GM18870 (cell line): Measurements from ENCODE around the gene LMNA.
"Not testable (repeated sequence)": the region's sequence is repeated elsewhere in the genome, so short reads cannot be mapped to it uniquely, and the experiment has no call there.

Source experiments
- ATAC-seq: cut with Tn5 transposase; IDR thresholded peaks from one replicate; pipeline ENCODE4 v1.9.1; 2021; ENCODE audit warnings: moderate library complexity; ENCODE audit not compliant: unreplicated experiment

Gene LMNA

DNA sequence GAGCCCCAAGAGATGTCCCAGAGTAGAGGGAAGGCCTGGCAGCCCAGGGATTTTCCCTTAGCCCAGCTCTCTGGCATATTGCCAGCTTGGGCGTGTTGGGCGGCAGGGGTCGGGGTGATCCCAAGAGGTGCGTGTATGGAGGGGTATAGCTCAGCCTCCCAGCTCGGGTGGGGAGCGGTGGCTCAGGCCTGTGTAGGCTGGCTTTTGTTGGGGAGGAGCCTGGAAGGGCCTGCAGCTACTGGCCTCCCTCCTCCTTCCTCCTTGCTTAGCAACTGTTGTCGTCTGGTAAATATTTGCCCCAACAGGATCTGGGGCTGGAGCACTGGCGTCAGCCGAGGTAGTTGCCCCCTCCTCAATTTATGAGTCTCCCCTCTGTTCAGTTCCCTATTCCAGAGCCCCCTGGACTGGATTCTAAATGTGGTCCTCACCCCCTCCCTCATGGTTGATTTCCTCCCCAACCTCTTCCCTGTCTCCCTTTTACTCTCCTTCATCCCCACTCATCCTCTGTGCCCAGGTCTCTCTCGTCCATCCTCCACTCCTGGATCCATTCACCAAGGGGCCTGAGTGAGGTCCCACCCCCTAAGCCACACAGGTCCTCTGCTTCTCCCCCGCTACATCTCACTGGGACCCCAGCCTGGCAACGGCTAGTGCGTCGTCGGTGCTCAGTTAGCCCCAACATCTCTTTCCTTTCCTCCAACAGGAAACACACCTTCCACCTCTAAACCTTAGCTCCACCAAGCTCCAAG is 10.3 kb upstream of the LMNA start:
- no peak for ATAC-seq

DNA sequence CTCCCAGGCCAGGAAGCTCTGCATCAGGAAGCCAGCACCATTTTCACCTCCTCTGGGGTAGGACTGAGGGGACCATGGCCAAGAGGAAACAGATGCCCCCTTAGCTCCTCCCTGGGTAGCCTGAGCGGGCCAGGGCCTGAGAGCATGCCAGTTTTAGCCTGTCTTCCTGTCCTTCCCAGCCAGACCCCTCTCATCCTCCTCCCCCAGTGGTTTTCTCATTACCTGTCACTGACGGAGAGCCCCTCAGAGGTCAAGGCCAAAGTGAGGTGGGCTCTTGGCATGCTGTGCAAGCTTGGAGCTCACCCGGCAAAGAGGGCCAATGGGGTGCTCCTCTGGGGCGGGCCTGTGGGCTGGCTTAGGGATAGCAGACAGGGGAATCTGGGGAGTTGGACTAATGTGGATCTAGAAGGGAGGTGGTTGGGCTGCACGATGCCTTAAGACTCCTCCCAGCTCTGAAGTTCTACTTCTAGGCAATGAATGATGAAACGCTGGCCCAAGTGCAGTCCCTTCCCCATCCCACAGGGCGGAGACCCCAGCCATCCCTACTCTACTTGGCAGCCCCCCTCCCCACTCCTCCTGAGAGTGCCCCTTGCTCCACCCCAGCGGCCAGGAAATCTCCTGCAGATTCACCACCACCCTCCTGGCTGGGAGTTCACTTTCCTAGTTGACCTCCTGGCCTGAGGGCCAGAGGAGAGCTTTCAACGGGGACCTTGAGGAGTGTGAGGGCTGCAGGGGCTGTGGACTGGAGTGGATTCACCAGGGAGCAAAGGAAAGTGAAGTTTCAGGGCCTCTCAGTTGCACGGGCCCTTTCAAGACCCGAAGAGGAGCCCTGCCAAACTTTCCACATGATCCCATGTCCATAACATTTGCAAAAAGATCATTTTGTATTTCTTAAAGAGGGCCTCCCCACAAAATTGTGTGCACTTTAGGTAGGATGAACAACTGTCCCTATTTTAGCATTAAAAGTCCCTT is 9.4 kb upstream of the LMNA start:
- ATAC-seq = no peak

DNA sequence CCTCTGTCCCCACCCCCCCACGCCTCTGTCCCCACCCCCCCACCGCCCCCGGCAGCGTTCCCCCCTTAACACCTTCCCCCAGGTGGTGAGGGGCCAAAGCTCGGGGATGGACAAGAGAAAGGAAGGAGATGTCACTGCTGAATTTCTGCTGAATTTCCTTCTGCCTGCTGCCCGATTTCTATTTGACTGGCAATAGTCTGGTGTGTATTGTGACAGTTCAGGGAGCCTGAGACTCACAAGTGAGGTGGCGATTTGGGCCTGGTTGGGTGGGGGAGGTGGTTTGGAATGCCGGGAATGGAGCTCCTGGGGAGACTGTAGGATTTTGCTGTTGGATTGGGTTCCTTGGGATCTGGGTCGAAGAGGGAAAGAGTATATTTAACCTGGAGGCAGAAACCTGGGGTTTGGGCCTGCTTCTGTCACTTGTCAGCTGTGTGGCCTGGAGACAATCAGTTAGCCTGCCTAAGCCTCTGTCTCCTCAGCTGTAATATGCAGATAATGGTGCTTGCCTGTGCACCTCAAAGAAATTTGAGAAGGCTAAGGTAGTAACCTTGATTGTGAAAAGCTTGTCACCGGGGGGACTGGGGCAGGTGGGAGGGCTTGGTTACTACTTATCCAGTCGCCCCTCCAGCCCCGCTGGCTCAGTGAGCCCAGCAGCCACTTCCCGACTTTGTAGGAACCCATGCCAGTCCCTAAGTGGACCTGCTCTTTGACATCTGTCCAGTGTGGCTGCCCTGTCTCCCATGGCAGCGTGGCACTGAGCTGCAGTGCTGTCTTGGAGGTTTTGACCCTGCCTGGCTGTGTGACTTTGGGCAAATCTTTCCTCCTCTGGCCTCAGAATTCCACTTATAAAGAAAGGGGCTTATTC is 7.7 kb upstream of the LMNA start:
- ATAC-seq = no peak

DNA sequence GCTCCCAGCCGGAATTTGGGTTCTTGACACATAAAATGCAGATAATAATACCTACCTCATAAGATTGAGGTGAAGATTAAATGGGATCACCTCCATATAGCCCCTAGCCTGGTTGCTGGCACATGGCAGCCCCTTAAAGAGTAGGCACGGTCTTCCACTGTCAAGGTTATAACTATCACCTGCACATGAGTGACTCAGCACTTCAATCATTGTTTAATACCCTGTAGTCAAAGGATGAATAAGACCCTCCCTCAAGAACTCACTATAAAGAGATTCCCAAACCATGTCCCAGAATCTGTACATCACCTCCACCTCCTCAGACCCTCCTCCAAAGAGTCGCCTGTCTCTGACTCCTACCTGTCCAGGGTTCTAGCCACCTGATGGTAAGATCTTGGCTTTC is 6.5 kb upstream of the LMNA start:
- no peak for ATAC-seq

DNA sequence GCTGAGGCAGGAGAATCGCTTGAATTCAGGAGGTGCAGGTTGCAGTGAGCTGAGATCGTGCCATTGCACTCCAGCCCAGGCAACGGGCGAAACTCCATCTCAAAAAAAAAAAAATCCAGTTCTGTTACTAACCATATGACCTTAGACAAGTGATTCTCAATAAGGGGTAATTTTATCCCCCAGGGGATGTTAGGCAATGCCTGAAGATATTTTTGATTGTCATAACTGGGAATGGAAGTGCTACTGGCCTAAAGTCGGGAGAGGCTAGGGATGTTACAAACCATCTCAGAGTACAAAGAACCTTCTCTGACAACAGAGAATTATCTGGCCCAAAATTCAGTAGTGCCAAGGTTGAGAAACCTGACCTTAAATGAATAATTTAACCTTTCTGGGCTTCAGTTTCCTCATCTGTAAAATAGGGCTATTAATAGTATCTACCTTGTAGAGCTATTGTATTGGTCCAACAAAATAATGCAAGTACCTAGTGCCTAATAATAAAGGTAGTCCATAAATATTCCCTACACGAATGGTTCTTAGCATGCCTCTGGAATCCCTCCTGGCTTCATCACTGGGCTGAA is 5.8 kb upstream of the LMNA start:
- ATAC-seq = no peak

DNA sequence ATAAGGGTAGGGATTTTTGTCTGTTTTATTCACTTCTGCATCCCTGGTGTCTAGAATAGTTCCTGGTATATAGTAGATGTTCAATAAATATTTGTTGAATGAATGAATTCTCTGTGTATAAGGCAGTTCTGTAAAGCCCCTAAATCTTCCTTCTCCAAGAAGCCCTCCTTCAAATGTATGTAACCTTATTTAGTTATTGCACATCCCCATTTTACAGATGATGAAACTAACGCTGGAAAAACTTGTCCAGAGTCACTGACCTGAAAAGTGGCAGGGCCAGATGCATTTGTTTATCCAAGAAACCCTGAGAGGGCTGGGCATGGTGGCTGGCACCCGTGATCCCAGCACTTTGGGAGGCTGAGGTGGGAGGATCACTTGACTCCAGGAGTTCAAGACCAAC is 4.3 kb upstream of the LMNA start:
- no peak for ATAC-seq

DNA sequence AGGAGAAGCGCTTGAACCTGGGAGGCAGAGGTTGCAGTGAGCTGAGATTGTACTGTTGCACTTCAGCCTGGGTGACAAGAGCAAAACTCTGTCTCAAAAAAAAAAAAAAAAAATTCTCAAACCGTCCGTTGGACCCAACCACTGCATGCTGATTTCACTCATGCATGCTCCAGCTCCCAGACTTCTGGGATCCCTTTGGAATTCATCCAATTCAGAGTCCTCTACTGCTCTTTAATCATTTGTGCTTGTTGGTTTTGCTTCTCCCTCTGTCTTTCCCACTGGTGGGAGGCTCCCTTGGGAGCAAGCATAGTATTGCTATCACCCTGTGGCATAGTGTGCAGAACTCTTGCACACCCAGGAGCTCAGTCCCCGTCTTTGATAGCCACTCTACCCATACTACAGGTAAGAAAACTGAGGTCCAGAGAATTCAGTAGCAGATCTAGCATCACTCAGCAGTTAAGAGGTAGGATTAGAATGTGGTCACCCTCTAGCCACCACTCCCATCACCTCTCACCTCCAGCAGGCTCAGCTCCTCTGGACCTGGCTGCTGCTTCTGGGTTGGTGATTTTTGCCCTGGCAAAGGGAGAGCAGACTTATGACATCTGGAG is 3.1 kb upstream of the LMNA start:
- no peak for ATAC-seq

DNA sequence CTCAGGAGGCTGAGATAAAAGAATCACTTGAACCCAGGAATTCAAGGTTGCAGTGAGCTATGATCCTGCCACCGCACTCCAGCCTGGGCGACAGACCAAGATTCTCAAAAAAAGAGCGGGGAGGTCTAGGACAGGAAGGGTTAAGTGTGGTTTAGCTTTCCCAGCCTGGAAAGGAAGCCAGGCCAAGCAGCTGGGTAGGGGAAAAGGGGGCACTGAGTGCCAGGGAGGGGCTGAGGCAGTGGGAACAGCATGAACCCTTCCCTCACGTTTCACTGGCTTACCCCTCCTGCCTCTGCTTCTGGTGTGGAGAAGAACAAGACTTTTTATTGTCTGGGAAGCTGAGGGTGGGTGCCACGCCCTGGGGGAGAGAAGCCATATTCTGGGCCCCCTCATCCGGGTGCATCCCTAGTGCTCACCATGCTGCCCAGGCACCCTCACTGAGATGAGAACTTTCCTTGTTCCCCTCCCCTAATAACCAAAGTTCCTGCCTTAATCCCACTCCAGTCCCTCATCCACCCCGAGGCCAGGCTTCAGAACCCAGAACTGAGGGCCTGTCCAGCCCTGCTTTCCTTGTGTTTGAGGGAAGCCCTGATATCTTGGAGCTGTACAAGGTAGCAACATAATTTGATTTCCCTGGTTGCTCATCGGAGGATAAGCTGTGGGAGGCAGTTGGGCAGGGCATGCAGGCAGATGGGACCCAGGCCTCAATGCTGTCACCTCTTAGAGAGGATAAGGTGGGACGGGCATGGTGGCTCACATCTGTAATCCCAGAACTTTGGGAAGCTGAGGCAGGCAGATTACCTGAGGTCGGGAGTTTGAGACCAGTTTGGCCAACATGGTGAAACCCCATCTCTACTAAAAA is 2.0 kb upstream of the LMNA start:
- no peak for ATAC-seq

DNA sequence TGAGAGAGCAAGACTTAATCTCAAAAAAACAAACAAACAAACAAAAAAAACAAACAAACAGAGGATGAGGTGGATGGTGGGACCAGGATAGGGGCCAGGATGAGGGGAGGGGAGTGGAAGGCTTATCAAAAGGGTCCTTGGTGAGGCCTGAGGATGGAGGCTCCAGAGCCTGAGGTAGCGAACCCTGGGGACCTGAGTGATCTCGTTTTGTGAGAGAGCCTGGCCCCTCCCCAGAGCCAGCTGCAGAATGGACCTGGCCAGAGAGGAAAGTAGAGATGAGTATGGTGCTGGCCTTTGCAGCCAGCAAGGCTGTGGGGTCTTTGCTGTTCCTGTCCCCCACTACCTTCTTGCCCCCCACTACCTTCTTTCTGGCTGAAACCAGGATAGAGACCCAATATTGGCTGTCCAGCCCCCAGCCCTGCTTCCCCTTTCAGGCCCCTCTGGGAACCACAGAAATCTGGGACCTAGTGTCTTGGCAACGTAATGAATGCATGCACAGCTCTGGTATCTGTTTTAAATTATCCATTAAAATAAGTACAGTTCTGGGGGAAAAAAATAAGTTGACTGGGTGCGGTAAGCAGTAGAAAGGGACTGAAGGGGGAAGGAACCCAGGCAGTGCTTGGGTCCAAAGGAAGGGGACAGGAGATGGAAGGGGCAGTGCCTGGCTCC is 1.1 kb upstream of the LMNA start:
- ATAC-seq = no peak

DNA sequence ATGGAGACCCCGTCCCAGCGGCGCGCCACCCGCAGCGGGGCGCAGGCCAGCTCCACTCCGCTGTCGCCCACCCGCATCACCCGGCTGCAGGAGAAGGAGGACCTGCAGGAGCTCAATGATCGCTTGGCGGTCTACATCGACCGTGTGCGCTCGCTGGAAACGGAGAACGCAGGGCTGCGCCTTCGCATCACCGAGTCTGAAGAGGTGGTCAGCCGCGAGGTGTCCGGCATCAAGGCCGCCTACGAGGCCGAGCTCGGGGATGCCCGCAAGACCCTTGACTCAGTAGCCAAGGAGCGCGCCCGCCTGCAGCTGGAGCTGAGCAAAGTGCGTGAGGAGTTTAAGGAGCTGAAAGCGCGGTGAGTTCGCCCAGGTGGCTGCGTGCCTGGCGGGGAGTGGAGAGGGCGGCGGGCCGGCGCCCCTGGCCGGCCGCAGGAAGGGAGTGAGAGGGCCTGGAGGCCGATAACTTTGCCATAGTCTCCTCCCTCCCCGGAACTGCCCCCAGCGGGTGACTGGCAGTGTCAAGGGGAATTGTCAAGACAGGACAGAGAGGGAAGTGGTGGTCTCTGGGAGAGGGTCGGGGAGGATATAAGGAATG is 505 bp downstream of the LMNA start:
- ATAC-seq = no peak

DNA sequence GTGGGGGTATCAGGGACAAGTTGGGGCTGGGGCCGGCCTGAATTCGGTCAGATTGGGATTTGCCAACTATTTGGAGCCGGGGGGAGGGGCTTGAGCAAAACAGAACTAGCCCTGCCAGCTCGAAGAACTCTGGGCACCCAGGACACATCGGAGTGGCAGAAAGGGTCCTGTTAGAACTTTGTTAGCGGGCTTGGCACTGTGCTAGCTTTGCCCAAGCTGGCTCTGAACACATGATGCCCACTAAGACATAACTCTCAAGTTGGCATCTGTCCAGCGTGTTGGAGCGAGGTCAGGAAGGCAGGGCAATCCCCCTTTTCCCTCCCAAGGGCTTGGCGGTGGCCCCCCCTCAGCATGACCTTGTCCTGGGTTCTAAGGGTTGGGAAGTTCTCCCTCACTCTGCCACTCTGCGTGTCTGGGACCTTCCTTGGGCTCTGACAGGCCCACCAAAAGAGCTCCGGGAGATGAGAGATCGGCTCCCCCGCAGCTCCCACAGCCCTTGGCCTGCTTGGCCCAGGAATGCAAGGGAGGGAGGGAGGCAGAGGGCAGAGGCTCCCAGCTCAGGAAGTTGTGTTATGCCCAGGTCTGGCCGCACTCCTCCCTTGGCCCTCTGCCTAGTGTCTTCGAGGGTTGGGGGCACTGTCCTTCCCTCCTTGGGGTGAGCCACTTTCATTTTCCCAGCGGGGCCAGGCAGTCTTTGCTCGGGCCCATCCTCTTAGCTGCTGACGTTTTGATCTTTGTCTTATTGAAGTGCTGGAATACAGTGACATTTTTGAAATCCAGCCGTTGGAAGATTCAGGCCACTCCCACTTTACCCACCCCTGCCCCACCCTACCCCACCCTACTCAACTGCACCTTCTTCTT is 1.2 kb downstream of the LMNA start:
- ATAC-seq = no peak

DNA sequence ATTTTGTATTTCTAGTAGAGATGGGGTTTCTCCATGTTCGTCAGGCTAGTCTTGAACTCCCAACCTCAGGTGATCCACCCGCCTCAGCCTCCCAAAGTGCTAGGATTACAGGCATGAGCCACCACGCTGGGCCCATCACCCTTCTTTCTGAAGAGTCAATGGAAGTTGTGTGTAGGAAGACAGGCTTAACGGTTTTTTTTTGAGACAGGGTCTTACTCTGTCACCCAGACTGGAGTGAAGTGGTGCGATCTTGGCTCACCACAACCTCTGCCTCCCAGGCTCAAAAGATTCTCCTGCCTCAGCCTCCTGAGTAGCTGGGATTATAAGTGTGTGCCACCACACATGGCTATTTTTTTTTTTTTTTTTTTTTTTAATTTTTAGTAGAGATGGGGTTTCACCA is 2.2 kb downstream of the LMNA start:
- not testable (repeated sequence) for ATAC-seq

DNA sequence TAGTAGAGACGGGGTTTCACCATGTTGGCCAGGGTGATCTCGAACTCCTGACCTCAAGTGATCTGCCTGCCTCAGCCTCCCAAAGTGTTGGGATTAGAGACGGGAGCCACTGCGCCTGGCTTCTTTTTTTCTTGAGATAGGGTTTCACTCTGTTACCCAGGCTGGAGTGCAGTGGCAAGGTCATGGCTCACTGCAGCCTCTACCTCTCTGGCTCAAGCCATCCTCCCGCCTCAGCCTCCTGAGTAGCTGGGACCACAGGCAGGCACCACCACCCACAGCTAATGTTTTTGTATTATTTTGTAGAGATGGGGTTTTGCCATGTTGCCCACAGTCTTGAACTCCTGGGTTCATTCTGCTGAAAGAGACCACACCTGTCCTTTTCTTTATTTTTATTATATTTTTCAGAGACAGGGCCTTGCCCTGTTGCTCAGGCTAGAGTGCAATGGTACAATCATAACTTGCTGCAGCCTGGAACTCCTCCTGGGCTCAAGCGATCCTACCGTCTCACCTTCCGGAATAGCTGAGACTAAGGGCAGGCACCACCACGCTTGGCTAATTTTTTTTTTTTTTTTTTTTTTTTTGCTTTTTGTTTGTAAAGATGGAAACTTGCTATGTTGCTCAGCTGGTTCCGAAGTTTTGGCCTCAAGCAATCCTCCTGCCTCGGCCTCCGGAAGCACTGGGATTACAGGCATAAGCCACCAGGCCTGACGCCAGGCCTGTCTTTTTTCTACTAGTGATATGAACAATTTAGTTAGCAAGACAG is 3.1 kb downstream of the LMNA start:
- no peak for ATAC-seq

DNA sequence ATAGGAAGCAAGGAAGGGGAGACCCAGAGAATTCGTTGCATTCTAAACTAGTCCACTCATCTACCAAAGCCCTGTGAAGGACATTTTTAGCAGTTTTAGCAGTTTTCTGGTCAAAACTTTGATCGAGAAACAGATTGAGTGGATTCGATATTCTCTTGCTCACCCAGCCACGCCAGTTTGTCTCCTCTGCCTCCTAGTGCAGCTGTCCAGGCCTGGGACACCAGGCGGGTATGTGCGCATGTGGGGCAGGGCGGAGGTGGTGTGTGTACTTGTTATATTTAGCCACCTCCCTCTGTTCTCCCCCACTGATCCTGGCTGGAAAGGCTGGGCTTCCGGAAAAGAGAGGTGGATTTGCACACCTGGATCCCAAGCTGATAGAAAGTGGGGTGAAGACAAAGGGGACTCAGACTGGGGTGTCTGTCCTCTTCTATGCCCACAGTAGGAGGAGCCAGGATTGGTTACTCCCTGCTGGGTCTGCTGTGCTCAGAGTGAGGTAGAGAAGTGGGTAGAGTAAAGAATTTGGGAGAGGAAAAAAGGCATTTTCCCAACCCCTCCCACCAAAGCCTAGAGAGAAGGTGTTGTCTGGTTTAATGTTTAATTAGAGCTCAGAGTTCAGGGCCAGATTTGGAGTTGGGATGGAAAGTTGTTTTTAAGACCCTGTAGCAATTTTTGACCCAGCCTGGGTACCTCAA is 3.8 kb downstream of the LMNA start:
- no peak for ATAC-seq

DNA sequence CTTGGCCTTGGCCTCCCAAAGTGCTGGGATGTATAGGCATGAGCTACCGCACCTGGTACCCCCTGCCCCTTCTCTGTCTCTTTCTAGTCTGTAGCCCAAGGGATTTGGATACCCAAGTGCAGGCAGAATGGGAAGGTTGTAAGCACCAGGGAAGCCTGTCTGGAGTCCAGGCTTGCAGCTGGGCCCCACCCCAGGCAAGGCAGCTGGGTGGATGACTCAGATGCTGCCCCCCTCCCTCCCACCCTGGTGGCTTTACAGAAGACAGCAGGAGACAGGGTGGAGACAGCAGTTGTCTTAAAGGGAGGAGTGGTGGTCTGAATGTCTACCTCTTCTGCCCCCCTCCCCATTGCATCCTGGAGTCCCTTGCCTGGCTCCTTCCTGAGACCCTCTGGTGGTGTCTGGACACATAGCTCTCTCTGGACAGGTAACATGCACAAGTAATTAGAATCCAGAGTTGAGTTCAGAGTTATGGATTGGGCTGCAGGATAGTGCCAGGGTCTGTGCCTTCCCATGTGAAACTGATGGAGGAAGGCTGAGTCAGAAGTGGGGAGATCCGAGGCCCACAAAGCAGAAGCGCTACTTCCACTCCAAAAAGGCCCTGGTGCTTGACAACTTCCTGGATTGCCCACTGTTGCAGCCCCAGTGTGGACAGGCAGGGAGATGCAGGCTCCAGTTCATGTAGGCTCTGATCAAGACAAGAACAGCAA is 5.1 kb downstream of the LMNA start:
- no peak for ATAC-seq

DNA sequence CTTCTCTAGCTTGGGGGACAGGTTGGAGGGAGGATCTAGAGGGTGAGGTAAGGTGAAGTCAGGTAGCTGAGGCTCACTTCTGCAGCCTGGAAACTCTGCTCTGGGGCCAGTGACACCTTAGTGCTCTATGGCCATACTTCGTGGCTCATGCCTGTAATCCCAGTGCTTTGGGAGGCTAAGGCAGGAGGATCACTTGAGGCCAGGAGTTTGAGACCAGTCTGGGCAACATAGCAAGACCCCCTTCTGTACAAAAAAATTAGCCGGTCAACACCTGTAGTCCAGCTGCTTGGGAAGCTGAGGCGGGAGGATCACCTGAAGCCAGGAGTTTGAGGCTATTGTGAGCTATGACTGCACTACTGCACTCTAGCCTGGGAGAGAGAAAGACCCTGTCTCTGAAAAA is 5.8 kb downstream of the LMNA start:
- no peak for ATAC-seq
